ENCODE measurements around the gene MOB3C. TPM values are rescaled to one million over a fixed set of nuclear protein-coding genes. Genes with fewer than 3 reads are reported as not detected.

The MOB3C gene
- total RNA-seq, 1 donor from 2014 or later = 10.3 TPM

DNA sequence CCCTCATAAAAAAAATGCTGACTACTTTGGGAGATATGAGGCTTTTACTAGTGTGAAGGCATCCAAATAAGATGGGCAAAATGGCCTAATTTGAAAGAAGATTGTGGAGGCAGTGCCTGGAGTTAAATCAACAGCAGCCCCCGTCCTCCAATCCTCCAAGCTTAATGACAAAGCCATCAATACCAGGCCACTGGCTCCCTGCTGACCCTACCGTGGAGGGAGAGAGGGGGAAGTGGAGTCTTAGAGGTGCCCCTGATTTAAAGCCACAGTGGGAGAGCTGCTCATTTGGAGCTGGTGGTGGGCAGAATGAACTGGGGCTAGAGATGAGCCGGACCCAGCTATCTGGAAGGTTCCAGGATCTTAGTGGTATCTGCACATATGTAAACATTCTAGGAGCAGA lies 40.8 kb downstream of the MOB3C start:
- DNase-seq (ENCODE audit: low read depth in 2 of 2) = no peak

- DNase-seq (ENCODE audit: low read depth in 2 of 2) = no peak
Observed at GRCh38 chr1:46575300-46575699, 41.3 kb downstream of the MOB3C start.

DNA sequence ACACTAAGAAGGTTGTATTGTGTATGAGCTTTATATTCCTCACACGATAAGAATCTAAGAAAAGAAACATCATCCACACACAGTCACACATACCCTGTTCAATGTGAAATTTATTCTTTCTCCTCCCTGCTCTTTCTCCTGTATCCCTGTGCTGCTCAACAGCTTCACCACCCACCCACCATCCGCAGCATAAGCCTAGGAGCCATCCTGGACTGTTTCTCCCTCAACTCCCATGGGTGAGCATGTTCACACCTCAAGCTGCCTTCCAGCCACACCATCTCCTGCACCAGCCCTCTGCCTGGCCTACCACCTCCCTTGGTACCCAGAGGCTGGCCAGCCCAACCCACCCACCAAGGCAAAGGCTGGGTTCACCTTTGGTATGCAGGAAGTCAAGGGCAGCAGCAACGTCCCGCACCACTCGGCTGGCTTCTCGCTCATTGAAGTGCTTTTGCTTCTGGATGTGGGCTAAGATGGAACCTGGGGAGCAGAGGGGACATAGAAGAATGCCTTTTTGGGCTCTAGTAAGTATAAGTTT lies 44.9 kb downstream of the MOB3C start:
- no peak for DNase-seq (ENCODE audit: low read depth in 2 of 2)

- no peak for DNase-seq (ENCODE audit: low read depth in 2 of 2)
Observed at GRCh38 chr1:46569884-46570725, 46.5 kb downstream of the MOB3C start.

DNA sequence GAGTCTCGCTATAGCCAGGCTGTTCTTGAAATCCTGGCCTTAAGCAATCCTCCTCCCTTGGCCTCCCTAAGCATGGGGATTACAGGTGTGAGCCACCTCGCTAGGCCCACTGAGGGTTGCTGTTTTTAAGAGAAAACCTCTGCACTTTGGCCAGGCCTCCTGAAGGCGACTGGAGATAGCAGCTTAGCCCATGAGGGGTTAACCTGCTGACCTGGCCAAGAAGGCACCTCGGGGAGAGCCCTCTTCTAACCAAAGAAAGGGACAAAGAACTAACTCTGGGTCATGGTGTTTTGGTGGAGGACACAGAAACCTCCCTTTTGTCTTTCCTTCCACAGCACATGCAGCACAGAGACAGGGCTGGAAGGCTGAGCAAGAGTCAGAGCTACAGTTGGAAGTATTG lies 47.5 kb downstream of the MOB3C start:
- DNase-seq (ENCODE audit: low read depth in 2 of 2) = no peak

GRCh38 chr1:46568461-46568891 lies 48.1 kb downstream of the MOB3C start:
- no peak for DNase-seq (ENCODE audit: low read depth in 2 of 2)

- no peak for DNase-seq (ENCODE audit: low read depth in 2 of 2)
Observed at GRCh38 chr1:46563341-46563740, 53.3 kb downstream of the MOB3C start.

DNA sequence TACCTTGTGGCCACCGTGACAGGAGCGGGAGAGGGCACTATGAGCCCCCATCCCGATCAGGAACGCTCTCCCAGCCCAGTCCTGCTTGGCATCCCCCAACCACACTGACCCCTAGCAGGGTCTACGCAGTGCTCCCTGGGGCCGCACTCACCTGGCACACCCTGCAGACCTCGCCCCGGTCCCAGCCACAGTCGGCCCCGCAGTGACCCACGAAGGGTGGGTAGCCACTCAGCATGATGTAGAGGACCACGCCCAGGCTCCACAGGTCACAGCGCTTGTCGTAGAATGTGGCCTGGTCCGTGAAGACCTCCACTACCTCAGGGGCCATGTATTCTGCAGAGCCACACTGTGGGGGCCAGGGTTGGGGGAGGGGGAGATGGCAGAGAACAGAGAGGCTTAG lies 54.1 kb downstream of the MOB3C start:
- no peak for DNase-seq (ENCODE audit: low read depth in 2 of 2)

DNA sequence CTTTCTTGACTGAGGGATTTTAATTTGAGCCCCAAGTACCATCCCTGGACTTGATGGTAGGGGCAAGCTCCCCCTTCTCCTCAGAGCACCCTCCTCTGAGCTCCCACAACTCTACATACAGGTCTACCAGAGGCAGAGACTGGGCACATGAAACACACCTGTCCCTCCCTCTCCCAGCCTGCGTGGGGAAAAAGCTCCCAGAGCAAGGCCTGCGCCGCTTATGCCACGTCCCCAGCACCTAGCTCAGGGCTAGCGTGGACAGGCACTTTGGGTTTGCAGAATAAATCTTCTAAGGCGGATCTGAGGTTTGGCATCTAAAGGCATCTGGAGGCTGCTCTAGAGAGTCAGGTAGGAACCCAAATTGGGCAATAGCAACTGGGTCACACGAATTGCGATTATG lies 57.6 kb downstream of the MOB3C start:
- DNase-seq (ENCODE audit: low read depth in 2 of 2) = no peak

DNA sequence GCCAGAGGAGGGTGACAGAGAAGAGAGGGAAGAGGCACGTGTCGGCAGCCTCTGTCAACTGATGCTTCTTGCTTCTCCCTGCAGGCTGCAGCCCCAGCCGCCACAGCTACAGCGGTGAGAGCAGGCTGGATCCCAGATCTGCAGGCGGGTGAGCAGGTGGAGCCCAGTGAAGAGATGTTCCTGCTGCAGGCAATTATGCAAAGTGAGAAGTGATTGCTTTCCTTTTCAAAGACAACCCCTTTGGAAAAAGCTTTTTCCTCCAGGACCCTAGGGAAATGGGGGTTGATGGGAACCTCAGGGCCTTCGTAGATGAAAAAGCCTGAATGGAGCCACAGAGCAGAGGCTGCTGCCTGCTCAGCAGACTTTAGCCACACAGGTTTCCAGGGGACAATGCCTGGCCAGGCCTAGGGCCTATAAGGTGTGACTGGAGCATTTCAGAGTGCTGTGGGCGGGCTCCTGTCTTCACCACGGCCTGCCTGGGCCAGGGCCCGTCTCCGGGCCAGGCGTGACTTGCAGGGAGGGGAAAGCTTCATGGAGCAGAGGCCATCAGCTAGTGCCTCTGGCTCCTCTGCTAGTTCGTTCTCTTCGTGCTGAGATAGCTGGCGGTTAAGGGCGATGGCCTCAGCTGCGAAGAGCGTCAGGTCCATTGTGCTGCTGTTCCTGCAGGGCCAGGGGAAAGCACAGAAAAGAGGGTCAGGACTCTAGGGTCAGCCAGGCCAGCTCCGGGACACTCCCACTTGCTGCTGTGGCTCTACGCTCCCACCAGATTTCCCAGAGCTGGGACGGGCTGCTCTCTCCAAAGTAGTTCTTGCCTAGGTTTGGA lies 58.3 kb downstream of the MOB3C start:
- DNase-seq (ENCODE audit: low read depth in 2 of 2) = no peak

Other genes with a start within 250 kb of the MOB3C start
- gene FAAH, start 222.5 kb downstream of the MOB3C start, total RNA-seq = 0.44 and 1.6 TPM in 2 replicates
- not detected in 2 replicates for gene DMBX1, start 127.0 kb downstream of the MOB3C start, total RNA-seq
- not detected in 2 replicates for gene KNCN, start 65.2 kb downstream of the MOB3C start, total RNA-seq
- gene MKNK1, start 12.5 kb downstream of the MOB3C start, total RNA-seq = 11.8 and 12.1 TPM in 2 replicates
- 19.8 and 22.2 TPM in 2 replicates for gene ATPAF1, start 51.6 kb upstream of the MOB3C start, total RNA-seq
- under 0.01 TPM in 1 of 2 replicates, not detected in the other for gene TEX38, start 55.0 kb upstream of the MOB3C start, total RNA-seq
- 44.7 and 65.7 TPM in 2 replicates for gene EFCAB14, start 102.3 kb upstream of the MOB3C start, total RNA-seq
- gene CYP4B1, start 182.2 kb upstream of the MOB3C start, total RNA-seq = not detected in 2 replicates

All from lung microvascular endothelial cell (primary cell).